Mucosa of stomach (tissue), 1 donor: ENCODE measurements around the gene TREX2.

Experiments
- H3K27me3 ChIP-seq: one replicate; pipeline ENCODE4 v1.7.0; 2013; ENCODE audit warnings: mild to moderate bottlenecking, low read length; ENCODE audit not compliant: control insufficient read depth, insufficient read depth
- H3K36me3 ChIP-seq: one replicate; pipeline ENCODE4 v1.7.0; 2013; ENCODE audit warnings: low read length; ENCODE audit not compliant: control insufficient read depth, insufficient read depth
- H3K4me1 ChIP-seq: one replicate; pipeline ENCODE4 v1.7.0; 2013; ENCODE audit warnings: mild to moderate bottlenecking, low read length; ENCODE audit not compliant: control insufficient read depth, insufficient read depth
- H3K4me3 ChIP-seq: one replicate; pipeline ENCODE4 v1.7.0; 2013; ENCODE audit warnings: low read length
- H3K9ac ChIP-seq: one replicate; pipeline ENCODE4 v1.7.0; 2013; ENCODE audit warnings: mild to moderate bottlenecking, low read length, moderate library complexity
- H3K9me3 ChIP-seq: one replicate; pipeline ENCODE4 v1.7.0; 2013; ENCODE audit warnings: mild to moderate bottlenecking, low read length, moderate library complexity; ENCODE audit not compliant: control insufficient read depth
- donor health status: Pancreatic carcinoma.

Gene TREX2

DNA sequence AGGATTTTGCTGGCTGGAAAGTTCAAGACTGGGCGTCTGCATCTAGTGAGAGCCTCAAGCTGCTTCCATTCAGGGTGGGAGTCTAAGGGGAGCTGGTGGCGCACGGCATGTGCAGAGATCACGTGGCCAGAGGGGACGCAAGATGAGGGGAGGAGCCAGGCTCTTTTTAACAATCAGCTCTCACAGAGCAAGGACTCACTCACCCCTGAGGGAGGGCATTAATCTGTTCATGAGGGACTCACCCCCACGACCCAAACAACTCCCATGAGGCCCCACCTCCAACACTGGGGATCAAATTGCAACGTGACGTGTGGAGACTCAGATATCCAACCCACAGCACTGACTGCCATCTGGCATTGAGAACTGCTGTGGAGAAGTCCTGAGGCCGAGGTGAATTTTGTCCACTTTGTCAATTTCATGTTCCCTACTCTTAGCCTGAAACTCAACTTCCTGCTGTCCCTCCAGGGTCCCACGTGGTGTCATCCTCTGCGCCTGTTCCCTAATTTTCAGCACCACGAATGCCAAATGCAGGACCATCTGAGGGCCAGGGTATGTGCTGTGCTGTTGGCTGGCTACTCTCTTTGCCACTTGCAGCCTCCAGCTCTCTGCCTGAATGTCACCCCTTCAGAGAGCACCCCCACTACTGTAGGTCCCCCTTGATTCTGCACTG lies 28.9 kb downstream of the TREX2 start:
- Histone ChIP-seq H3K36me3 (no peaks in the 10 kb centered on the region), H3K27me3 (peaks cover 5% of the 10 kb centered on the region), H3K9ac (no peak overlapping the region), H3K9me3 (no peaks in the 10 kb centered on the region), H3K4me1 (no peaks in the 10 kb centered on the region), H3K4me3 (no peak overlapping the region)

DNA sequence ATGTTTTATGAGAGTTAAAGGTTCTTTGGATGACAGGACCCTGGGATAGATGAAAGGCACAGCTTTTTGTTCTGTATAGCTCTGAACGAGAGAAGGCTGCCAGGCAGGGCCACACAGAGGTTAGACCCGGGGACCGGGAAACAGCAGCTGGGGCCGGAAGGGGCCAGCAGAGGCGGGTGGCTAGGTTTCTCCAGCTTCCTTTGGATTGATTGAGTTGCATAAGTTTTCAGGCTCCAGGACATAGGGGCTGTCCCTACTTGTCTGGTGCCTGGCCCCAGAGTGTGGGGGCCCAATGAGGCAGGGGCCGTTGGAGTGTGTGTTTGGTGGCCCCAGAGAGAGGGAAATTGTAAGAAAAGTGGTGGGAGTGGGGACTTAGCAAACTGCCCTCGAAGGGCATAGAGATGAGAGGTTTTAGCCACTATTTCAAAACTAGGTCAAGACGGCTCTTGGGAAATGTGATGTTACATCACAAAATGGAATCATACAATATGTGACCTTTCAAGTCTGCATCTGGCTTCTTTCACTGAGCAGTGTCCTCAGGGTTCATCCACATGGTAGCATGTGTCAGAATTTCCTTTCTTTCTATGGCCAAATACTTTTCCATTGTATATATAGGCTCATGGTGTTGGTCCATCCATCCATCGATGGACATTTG lies 30.9 kb downstream of the TREX2 start:
- Histone ChIP-seq H3K4me1 (no peaks in the 10 kb centered on the region), H3K27me3 (peaks cover 7% of the 10 kb centered on the region), H3K4me3 (no peak overlapping the region), H3K36me3 (no peaks in the 10 kb centered on the region), H3K9ac (no peak overlapping the region), H3K9me3 (no peaks in the 10 kb centered on the region)

DNA sequence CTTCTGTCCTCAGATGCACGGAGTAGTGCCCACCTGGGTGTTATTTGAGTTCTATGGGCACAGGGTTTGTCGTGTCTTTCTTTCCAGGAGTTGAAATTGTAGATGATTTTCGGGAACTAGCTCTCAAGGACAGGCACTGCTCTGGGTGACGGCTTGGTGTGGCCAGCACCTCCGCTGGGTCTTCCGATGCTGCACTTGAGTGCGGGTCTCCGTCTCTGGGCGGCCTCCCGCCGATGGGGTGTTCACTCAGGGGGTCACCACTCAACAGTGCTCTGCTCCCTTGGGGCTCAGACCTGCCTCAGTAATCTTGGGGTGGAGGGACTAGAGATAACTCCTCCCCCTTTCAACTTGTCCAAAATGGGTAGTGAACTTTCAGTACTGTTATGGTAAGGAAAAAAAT lies 32.1 kb downstream of the TREX2 start:
- no peaks in the 10 kb centered on the region for H3K9me3 ChIP-seq
- H3K9ac ChIP-seq: no peak overlapping the region
- no peaks in the 10 kb centered on the region for H3K4me1 ChIP-seq
- peaks cover 7% of the 10 kb centered on the region for H3K27me3 ChIP-seq
- no peak overlapping the region for H3K4me3 ChIP-seq
- H3K36me3 ChIP-seq: no peaks in the 10 kb centered on the region

DNA sequence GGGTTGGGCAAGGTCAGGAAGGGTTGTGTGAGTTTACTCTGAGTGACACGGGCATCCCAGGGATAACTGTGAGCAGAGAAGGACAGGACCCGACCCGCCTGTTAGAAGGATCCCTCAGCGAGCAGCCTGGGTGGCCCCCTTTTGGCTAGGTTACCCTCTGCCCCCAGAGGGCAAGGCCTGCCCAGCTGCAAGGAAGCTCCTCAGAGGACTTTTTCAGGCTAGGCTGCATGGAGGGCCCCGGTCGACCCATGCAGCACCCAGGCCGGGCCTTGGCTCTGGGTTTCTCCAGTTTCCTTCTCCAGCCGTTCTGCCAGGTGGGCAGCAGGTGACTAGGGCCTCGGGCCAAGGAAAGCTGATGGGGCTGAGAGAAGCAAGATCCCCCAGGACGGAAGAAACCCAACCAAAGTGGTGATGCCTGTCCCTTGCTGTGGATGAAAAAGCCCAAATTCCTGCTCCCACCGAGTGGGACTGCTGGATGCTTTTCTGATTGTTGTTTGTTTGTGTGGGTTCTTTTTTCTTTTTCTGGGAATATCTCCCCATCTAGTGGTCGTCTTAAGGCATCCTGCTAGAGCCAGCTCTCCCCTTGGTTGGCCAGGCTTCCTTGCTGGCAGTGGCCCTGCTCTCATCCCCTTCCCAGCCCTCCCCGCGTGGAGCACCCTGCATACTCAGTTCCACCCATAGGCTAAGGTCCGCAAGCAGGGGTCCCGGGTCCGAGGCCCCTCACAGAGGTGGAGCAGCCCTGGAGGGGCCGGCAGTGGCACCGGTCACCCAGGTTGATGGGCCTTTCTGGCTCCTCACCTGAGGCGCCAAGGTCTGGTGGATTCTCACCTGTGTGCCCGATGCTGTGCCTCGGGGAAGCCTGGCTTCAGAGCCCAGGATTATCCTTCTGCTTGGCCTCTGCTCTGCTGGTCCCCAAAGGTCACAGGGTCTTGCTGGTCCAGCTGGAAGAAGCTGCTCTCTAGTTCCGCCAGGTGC lies 32.8 kb downstream of the TREX2 start:
- Histone ChIP-seq H3K9me3 (no peaks in the 10 kb centered on the region), H3K4me1 (no peaks in the 10 kb centered on the region), H3K27me3 (peaks cover 7% of the 10 kb centered on the region), H3K36me3 (no peaks in the 10 kb centered on the region), H3K9ac (no peak overlapping the region), H3K4me3 (no peak overlapping the region)

DNA sequence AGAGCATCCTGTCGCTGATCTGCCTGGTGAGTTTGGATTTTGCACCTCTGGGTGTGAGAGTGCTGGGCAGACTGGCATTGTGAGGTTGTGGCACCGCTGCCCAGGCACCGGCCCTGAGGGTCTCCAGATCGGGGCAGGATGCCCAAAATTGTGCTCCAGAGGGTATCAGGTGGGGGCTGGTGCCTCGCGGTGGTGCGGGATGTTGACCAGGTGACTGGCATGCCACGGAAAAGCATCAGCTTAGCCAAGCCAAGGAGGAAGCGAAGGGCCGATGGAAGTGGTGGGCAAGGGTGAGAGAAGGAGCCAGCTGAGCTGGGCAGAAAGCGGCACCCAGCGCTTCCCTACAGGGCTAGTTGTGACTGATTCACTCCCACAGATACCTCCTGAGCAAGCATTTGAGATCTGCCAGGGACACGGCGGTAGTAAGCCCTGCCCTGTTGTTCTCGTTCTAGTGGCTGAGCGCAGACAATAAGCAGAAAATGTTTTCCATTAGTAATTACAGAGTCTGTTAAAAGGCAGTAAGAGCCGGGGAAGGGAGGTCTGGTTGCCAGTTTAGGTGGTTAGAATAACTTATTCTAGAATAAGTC lies 33.8 kb downstream of the TREX2 start:
- Histone ChIP-seq H3K9ac (no peak overlapping the region), H3K27me3 (peaks cover 7% of the 10 kb centered on the region), H3K4me3 (no peak overlapping the region), H3K9me3 (no peaks in the 10 kb centered on the region), H3K36me3 (no peaks in the 10 kb centered on the region), H3K4me1 (no peaks in the 10 kb centered on the region)

DNA sequence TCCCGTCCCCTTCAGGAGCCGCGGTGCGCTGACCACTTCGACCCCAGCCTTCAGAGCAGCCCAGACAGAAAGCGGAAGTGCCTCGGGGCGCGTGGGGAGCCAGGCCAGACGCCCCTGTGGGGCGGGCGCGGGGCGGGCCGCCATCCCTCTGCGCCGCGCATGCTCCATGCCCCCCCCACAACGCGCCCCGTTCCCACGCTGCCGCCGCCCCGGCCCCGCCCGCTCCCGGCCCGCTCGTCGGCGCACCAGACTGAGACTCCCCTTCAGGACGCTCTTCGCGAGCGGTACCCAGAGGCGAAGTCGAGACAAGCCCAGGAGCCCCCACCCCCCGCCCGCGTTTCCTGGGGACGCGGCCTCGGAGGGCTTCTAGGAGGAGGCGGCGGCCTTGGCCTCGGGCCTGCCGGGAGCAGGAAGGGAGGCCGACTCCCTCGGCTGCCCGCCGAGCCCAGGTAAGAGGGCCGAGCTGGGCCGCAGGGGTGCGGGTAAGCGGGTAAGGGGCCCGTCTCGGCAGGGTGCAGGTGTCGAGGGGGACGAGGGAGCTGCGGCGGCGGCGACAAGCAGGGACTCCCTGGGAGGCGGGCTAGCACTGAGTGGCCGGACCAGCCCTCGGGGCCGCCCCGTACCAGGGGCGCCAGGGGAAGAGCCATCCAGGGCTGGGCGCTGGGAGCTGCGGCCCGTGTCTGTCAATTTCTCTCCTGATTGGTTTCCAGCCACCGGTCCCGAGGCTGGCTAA lies 34.4 kb downstream of the TREX2 start, which contains the start of gene ZFP92:
Gene ZFP92, plus strand, starts transcription at position 218 of the 733 bp plus-strand sequence. CDS start 6,851 bp downstream, outside the sequence.
- H3K9ac ChIP-seq: no peak within 1 kb of the TSS
- no peaks in the 10 kb centered on the region for H3K4me1 ChIP-seq
- H3K27me3 ChIP-seq: peaks cover 7% of the 10 kb centered on the region
- H3K36me3 ChIP-seq: no peaks in the 10 kb centered on the region
- H3K4me3 ChIP-seq: no peak within 1 kb of the TSS
- no peaks in the 10 kb centered on the region for H3K9me3 ChIP-seq

DNA sequence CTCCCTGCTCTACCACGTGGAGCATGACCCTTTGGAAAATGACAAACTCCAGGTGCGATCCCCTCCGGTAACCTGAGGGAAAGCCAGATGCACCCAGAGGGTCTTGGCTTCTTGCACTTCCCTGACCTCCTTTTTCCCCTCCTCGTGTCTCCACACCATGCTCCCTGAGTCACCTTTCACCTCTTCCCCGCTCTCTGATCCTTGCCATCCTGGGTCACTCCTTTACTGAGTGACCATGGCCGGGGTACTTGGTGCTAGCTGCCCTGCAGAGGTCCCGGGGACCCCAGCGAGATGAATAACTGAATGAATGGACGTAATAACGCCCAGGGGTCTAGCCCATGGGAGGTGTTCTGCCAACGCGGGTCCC lies 35.0 kb downstream of the TREX2 start:
- Histone ChIP-seq H3K4me3 (no peak overlapping the region), H3K27me3 (peaks cover 7% of the 10 kb centered on the region), H3K9ac (no peak overlapping the region), H3K9me3 (no peaks in the 10 kb centered on the region), H3K4me1 (no peaks in the 10 kb centered on the region), H3K36me3 (no peaks in the 10 kb centered on the region)

DNA sequence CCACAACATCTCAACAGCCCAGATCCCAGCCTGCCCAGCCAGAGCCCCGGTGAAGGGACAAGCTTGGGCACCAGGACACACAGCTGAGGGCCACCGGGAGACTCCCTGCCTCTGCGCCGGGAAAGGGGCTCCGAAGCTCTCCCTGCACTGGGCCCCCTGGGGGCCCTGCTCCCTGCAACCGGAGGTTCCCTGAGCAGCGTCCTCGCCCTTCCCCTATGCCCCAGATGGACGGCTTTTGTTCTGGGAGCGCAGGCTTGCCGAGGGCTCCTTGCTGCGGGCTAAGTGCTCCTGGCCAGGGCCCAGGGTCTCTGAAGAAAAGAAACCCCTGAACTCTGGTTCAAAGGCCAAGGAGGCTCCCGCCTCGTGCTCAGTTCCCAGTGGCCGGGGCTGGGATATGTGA lies 35.5 kb downstream of the TREX2 start:
- H3K36me3 ChIP-seq: no peaks in the 10 kb centered on the region
- H3K9ac ChIP-seq: no peak overlapping the region
- no peaks in the 10 kb centered on the region for H3K9me3 ChIP-seq
- H3K27me3 ChIP-seq: peaks cover 7% of the 10 kb centered on the region
- H3K4me3 ChIP-seq: no peak overlapping the region
- no peaks in the 10 kb centered on the region for H3K4me1 ChIP-seq

DNA sequence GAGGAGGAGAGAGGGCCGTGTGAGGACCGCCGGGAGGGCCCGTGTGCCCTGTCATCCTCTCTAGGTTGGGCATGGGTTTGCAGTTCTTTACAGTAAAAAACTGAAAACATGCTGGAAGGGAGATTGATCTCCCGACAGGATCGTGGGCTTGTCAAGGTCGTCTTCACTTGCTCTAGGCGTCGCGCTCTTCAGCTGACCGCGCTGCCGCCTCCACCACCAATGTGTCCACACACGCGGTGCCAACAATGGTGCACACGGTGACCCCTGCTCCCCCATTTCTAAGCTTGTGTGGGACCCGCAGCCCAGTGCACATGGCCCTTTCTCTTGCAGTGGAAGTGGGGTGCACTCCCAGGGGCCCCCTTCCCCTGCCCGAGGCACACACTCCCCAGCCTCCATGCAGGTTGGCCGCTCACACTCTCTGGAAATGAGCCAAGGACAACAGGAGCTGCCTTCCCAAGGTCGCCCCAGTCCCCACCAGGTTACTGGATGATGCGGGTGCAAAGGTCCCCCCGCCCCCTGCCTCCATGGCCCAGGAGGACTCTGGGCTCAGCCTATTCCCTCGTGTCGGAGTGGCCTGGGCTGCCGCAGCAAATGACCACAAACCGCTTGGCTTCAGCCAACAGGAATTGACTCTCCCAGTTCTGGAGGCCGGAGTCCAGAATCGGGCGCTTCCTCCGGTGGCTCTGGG lies 36.3 kb downstream of the TREX2 start:
- no peak overlapping the region for H3K9ac ChIP-seq
- H3K36me3 ChIP-seq: no peaks in the 10 kb centered on the region
- peaks cover 7% of the 10 kb centered on the region for H3K27me3 ChIP-seq
- H3K9me3 ChIP-seq: no peaks in the 10 kb centered on the region
- H3K4me3 ChIP-seq: no peak overlapping the region
- no peaks in the 10 kb centered on the region for H3K4me1 ChIP-seq

DNA sequence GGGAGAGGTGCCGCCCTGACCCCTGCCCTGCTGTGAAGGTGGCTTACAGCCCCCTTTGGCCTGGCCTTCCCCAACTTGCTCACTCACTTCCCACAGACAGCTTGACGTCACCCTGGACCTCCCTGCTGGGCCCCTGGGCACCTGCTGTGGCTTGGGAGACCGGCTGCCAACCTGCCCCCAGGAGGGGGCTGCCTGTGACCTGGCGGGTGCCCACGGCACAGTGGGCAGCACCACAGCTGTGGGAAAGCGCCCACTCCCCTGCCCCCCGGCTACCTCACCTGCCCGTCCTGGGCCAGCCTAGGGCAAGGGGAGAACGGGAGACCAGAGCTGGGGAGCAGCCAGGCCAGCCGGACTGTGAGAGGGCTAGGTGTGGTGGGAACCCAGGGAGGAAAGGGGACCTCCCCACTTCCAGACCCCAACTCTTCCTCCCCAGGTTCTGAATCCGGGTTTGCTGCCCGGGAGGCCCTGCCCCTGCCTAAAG lies 36.9 kb downstream of the TREX2 start:
- H3K36me3 ChIP-seq: no peaks in the 10 kb centered on the region
- no peaks in the 10 kb centered on the region for H3K9me3 ChIP-seq
- no peak overlapping the region for H3K9ac ChIP-seq
- H3K27me3 ChIP-seq: peaks cover 7% of the 10 kb centered on the region
- H3K4me3 ChIP-seq: no peak overlapping the region
- H3K4me1 ChIP-seq: no peaks in the 10 kb centered on the region

DNA sequence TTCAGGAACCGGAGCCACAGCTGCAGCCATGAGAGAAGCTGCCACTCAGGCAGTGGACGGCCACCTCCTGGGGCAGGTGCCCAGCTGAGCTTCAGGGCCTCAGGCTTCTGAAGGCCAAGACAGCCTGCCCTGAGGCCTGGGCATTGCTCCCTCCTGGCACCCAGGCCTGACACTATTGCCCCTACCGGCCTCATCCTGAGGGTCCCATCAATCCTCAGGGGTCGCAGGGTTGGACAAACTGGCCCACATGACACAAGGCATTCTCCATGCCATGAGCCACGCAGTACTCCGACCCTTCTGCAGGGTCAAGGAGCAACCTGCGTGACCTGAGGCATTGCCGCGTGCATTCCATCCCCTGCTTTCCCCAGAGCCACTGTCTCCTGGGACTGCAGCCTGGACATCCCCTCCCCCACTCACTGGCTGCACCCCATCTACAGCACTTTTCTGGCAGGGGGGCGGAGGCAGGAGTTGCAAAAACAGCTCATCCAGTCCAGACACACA lies 37.6 kb downstream of the TREX2 start:
- Histone ChIP-seq H3K4me3 (no peak overlapping the region), H3K4me1 (no peaks in the 10 kb centered on the region), H3K27me3 (peaks cover 7% of the 10 kb centered on the region), H3K36me3 (no peaks in the 10 kb centered on the region), H3K9me3 (no peaks in the 10 kb centered on the region), H3K9ac (no peak overlapping the region)
